Natural killer cell treated with Interleukin-12 subunit alpha and Interleukin-12 subunit beta and Interleukin-15 and Interleukin-18, amount 100 ng/mL, for 72 hours (primary cell): ENCODE measurements around the gene NUDT12. TPM values are rescaled to one million over a fixed set of nuclear protein-coding genes. Genes with fewer than 3 reads are reported as not detected.

Experiments
- ATAC-seq, 2 donors: fragments of 150-1000 bp; cut with Tn5 transposase in 1 of 2; sonication (Bioruptor Pico), chemical (Tn5 transposase) in 1 of 2; 2 replicates each; pipeline ENCODE4 v1.10.0; 2021
- DNase-seq: peaks from one replicate; pipeline ENCODE4 v3.0.0; 2022; ENCODE audit warnings: low spot score
- H3K27ac Mint-ChIP-seq, 2 donors: 1 replicate in 1 of 2; 2 replicates in 1 of 2; pipeline ENCODE4 v1.8.0; 2022; ENCODE audit warnings: mixed read lengths in 2 of 2, mild to moderate bottlenecking in 1 of 2, moderate library complexity in 1 of 2
- H3K27me3 Mint-ChIP-seq, 2 donors: 1 replicate in 1 of 2; 2 replicates in 1 of 2; pipeline ENCODE4 v1.8.0; 2022; ENCODE audit warnings: mixed read lengths in 2 of 2
- H3K36me3 Mint-ChIP-seq: one replicate; pipeline ENCODE4 v1.8.0; 2022; ENCODE audit warnings: mixed read lengths
- H3K4me1 Mint-ChIP-seq, 2 donors: 1 replicate in 1 of 2; 2 replicates in 1 of 2; pipeline ENCODE4 v1.8.0; 2022; ENCODE audit warnings: low read depth in 2 of 2, mixed read lengths in 2 of 2, mild to moderate bottlenecking in 1 of 2
- H3K4me3 Mint-ChIP-seq: one replicate; pipeline ENCODE4 v1.8.0; 2022; ENCODE audit warnings: mixed read lengths
- H3K9me3 Mint-ChIP-seq: 2 replicates; pipeline ENCODE4 v1.8.0; 2022; ENCODE audit warnings: mixed read lengths
- total RNA-seq, 2 donors: library from RNA; stranded (reverse); gene quantifications; one replicate each; pipeline ENCODE4 v1.2.3, GENCODE V29; 2022

The NUDT12 gene
- total RNA-seq, 2 donors from 2014 or later: 0.20 to 0.26 TPM

DNA sequence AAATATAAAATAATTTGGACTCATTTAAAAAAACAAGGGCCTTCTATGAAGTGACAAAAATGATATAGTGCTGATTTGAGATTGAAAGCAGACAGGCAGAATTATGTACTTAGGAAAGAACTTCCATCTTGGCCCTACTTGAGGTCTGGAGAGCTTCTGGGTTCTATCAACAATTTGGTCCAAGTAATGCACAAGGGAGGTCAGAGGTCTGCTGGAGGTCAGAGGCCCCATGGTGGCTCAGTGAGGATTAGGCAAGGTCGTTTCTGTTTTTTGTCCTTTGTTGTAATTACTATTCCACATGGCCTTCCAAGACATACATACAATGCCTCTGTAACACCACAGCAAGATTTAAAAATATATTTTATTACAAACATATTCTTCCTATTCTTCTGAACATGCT is 37.2 kb downstream of the NUDT12 start:
- H3K27ac Mint-ChIP-seq: no peak overlapping the region
- DNase-seq (no peak), ATAC-seq (no peak)
- H3K36me3 Mint-ChIP-seq: no peaks in the 10 kb centered on the region
- no peak overlapping the region for H3K4me3 Mint-ChIP-seq
- no peaks in the 10 kb centered on the region for H3K9me3 Mint-ChIP-seq
- H3K27me3 Mint-ChIP-seq: no peaks in the 10 kb centered on the region
- H3K4me1 Mint-ChIP-seq: peaks cover 0 to 4% of the 10 kb centered on the region in 2 donors

- H3K27me3 Mint-ChIP-seq: no peaks in the 10 kb centered on the region
- DNase-seq (no peak), ATAC-seq (no peak)
- no peak overlapping the region for H3K27ac Mint-ChIP-seq
- H3K4me1 Mint-ChIP-seq: peaks cover 0 to 4% of the 10 kb centered on the region in 2 donors
- H3K9me3 Mint-ChIP-seq: no peaks in the 10 kb centered on the region
- H3K36me3 Mint-ChIP-seq: no peaks in the 10 kb centered on the region
- no peak overlapping the region for H3K4me3 Mint-ChIP-seq
Observed at GRCh38 chr5:103523319-103523718, 39.3 kb downstream of the NUDT12 start.

- Mint-ChIP-seq H3K36me3 (no peaks in the 10 kb centered on the region), H3K27me3 (peaks cover under 1 to 3% of the 10 kb centered on the region in 2 donors), H3K9me3 (no peaks in the 10 kb centered on the region), H3K27ac (no peak overlapping the region), H3K4me1 (peaks cover 0 to 4% of the 10 kb centered on the region in 2 donors), H3K4me3 (no peak overlapping the region)
- no peak for ATAC-seq
- DNase-seq: no peak
Observed at GRCh38 chr5:103522586-103522985, 40.0 kb downstream of the NUDT12 start.

DNA sequence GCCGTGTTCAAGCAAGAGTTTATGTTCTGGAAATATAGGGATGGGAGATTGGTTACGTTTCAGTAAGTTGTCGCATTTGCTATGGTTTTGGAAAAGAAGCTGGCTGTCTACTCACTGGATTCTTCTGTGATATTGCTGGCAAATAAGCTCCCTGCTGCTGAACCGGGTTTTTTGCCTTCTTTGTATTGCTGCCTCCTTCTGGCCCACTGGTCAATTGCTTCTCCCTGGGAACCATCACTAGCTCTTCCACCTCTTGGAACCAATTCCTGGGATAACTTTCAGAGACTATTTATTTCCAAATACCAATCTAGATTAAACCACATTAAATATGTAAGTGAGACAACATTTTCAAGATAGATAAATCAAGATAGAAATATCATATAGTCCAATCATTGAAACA is 43.0 kb downstream of the NUDT12 start:
- peaks cover 2 to 7% of the 10 kb centered on the region in 2 donors for H3K27me3 Mint-ChIP-seq
- H3K4me3 Mint-ChIP-seq: no peak overlapping the region
- DNase-seq (no peak), ATAC-seq (no peak)
- H3K36me3 Mint-ChIP-seq: no peaks in the 10 kb centered on the region
- H3K27ac Mint-ChIP-seq: no peak overlapping the region
- H3K9me3 Mint-ChIP-seq: no peaks in the 10 kb centered on the region
- H3K4me1 Mint-ChIP-seq: peaks cover 0 to 4% of the 10 kb centered on the region in 2 donors

DNA sequence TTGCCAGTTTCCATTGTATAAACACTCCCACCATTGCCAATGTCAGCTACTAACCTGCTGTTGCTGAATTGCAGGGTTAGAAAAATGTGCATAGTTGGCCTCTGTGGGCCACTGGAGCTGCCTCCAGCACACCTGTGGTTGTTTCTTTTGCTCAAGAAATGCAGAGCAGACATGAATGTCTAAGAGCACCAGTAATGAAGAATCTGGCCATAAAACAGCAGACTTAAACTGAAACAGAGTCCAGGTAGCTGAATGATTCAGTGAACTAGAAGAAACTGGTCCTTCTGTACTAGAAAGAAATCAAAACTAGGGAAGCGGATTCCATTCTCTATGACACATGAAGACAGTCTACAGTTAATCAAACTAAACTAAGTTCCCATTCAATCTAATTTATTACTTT is 48.2 kb downstream of the NUDT12 start:
- Mint-ChIP-seq H3K27ac (no peak overlapping the region), H3K4me1 (no peaks in the 10 kb centered on the region), H3K4me3 (no peak overlapping the region), H3K36me3 (no peaks in the 10 kb centered on the region), H3K27me3 (peaks cover 5 to 7% of the 10 kb centered on the region in 2 donors), H3K9me3 (no peaks in the 10 kb centered on the region)
- ATAC-seq: no peak
- DNase-seq: no peak

DNA sequence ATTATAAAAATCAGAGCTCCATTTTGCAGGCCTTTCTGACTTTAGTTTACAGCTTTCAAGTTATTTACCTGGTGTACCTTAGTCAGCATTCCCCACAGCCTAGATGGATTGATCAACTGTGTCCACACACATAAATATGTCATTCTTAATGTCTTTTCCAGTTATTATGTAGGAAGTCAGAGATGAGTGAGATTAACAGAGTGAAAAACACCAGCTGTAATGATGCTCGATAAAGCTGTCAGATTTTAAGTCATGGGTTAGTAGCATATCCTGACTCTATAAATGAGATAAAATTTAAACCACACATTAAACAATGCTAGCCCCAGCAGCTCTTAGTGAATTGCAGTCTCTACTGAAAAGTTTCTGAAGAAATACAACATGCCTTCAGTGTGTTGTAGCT is 48.9 kb downstream of the NUDT12 start:
- Mint-ChIP-seq H3K4me3 (no peak overlapping the region), H3K36me3 (no peaks in the 10 kb centered on the region), H3K27ac (no peak overlapping the region), H3K27me3 (peaks cover 5 to 7% of the 10 kb centered on the region in 2 donors), H3K4me1 (no peaks in the 10 kb centered on the region), H3K9me3 (no peaks in the 10 kb centered on the region)
- ATAC-seq (no peak), DNase-seq (no peak)

DNA sequence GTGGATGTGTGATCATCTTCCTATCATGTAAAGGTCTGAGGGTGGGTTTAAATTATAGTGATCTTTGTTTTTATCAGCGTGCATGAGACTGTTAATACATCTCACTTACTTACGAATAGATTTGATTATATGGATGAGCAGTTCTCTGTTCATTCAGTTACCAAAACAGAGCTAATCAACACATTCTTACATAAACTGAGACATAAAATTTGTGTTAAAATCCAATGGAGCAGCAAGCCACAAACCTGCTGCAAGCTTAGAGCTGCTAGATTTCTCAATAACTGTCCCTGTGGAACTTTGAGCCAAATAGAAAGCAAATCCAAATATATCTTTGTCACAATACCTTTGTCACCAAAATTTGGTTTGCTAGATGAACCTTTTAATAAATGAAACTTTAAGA is 50.1 kb downstream of the NUDT12 start:
- DNase-seq: no peak
- Mint-ChIP-seq H3K27me3 (peaks cover 4% of the 10 kb centered on the region in 2 donors), H3K4me3 (no peak overlapping the region), H3K36me3 (no peaks in the 10 kb centered on the region), H3K9me3 (no peaks in the 10 kb centered on the region), H3K4me1 (no peaks in the 10 kb centered on the region), H3K27ac (no peak overlapping the region)
- no peak for ATAC-seq

- Mint-ChIP-seq H3K27me3 (peaks cover 0 to 2% of the 10 kb centered on the region in 2 donors), H3K9me3 (peaks cover 4% of the 10 kb centered on the region), H3K4me3 (no peak overlapping the region), H3K27ac (no peak overlapping the region), H3K36me3 (peaks cover 3% of the 10 kb centered on the region), H3K4me1 (no peaks in the 10 kb centered on the region)
- ATAC-seq (no peak), DNase-seq (no peak)
Observed at GRCh38 chr5:103511554-103511885, 51.1 kb downstream of the NUDT12 start.

GRCh38 chr5:103510851-103511553 is 51.6 kb downstream of the NUDT12 start:
- Mint-ChIP-seq H3K27me3 (peaks cover 0 to 2% of the 10 kb centered on the region in 2 donors), H3K27ac (no peak overlapping the region), H3K4me1 (no peaks in the 10 kb centered on the region), H3K9me3 (peaks cover 7% of the 10 kb centered on the region), H3K36me3 (peaks cover 5% of the 10 kb centered on the region), H3K4me3 (no peak overlapping the region)
- DNase-seq (no peak), ATAC-seq (no peak)

DNA sequence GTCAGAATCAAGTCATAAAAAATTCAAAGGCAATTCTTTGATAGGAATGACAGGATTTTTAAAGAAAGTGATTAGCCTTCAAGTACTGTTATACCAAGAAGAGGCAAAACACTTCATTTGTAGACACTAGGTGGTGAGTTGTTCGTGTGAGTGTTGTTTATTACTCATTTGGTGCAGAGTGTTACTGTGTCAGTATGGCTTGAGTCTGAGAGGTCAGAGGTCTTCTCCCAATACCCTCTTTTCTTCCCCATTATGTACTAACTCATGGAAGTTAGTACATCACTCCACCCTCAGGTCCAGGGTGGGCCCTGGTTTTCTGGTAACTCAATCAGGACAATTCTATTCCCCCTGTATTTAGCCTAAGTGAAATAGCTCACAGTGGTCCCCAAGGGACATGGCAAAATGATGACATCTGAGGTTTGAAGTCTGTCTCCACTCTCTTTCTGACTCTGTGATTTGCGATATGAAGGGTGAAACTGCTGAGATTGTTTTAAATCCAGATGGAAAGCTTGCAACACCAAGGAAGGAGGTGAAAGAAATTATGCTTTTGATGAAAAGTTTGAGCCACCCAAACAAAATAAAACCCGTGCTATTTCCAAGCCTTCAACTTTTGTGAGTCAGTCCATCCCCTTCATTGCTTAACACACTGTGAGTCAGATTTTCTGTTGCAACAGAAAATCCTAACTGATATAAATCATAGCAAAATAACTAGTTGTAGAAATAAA is 56.8 kb downstream of the NUDT12 start:
- Mint-ChIP-seq H3K36me3 (peaks cover 5% of the 10 kb centered on the region), H3K27me3 (peaks cover 3 to 10% of the 10 kb centered on the region in 2 donors), H3K27ac (no peak overlapping the region), H3K4me3 (no peak overlapping the region), H3K9me3 (peaks cover 7% of the 10 kb centered on the region), H3K4me1 (no peaks in the 10 kb centered on the region)
- no peak for ATAC-seq
- no peak for DNase-seq

- no peak for DNase-seq
- Mint-ChIP-seq H3K4me1 (no peaks in the 10 kb centered on the region), H3K9me3 (peaks cover 7% of the 10 kb centered on the region), H3K4me3 (no peak overlapping the region), H3K36me3 (peaks cover 5% of the 10 kb centered on the region), H3K27me3 (peaks cover 5 to 10% of the 10 kb centered on the region in 2 donors), H3K27ac (no peak overlapping the region)
- no peak for ATAC-seq
Observed at GRCh38 chr5:103503066-103503465, 59.5 kb downstream of the NUDT12 start.

DNA sequence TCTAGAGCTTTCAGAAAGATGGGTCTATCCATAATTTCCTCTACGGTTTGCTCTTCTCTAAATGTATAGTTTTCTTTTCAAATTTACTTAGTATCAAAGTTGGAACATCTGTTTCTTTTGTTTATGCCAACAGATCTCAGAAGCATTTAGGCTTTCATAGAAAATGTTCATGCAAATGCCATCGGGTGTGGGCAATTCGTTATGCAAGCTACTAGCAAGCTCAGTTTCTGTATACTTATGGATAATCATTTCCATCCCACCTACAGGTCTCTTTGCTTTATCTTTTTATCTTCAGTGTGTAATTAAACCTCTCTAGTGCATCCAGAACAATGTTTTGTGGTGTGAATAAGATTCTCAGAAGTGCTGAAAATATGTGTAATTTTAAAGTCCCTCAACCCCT is 59.9 kb downstream of the NUDT12 start:
- no peak for ATAC-seq
- Mint-ChIP-seq H3K9me3 (peaks cover 7% of the 10 kb centered on the region), H3K4me1 (no peaks in the 10 kb centered on the region), H3K27ac (no peak overlapping the region), H3K36me3 (peaks cover 5% of the 10 kb centered on the region), H3K4me3 (no peak overlapping the region), H3K27me3 (peaks cover 5 to 10% of the 10 kb centered on the region in 2 donors)
- DNase-seq: no peak
